ENCODE data around the gene IRGM. TPM values are rescaled to one million over a fixed set of nuclear protein-coding genes. Genes with fewer than 3 reads are reported as not detected.

IRGM gene, protein sequence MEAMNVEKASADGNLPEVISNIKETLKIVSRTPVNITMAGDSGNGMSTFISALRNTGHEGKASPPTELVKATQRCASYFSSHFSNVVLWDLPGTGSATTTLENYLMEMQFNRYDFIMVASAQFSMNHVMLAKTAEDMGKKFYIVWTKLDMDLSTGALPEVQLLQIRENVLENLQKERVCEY
- not detected in 2 replicates for total RNA-seq

DNA sequence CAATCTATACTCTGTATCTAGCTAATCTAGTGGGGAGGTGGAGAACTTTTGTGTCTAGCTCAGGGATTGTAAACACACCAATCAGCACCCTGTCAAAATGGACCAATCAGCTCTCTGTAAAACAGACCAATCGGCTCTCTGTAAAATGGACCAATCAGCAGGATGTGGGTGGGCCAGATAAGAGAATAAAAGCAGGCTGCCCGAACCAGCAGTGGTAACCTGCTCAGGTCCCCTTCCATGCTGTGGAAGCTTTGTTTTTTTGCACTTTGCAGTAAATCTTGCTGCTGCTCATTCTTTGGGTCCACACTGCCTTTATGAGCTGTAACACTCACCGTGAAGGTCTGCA, at the start of gene IRGM:
TSS of gene IRGM (plus strand) at position 214 of the 346 bp plus-strand sequence. CDS start 1,603 bp downstream, outside the sequence.

Other genes starting within 250 kb of the IRGM start
- 1.0 and 1.3 TPM in 2 replicates for gene SYNPO, start 205.9 kb upstream of the IRGM start, total RNA-seq
- gene MYOZ3, start 185.3 kb upstream of the IRGM start, total RNA-seq: 1.0 and 1.8 TPM in 2 replicates
- 28.7 and 29.1 TPM in 2 replicates for gene RBM22, start 145.5 kb upstream of the IRGM start, total RNA-seq
- gene DCTN4, start 87.5 kb upstream of the IRGM start, total RNA-seq: 32.1 and 32.6 TPM in 2 replicates
- 35.8 and 37.0 TPM in 2 replicates for gene SMIM3, start 67.8 kb upstream of the IRGM start, total RNA-seq
- 8.0 and 8.1 TPM in 2 replicates for gene ZNF300, start 58.5 kb downstream of the IRGM start, total RNA-seq
- 2.4 and 2.7 TPM in 2 replicates for gene GPX3, start 174.1 kb downstream of the IRGM start, total RNA-seq
- gene TNIP1, start 234.5 kb downstream of the IRGM start, total RNA-seq: 46.9 and 47.9 TPM in 2 replicates

Data from bronchus fibroblast of lung (primary cell).